WTC11 (cell line): ENCODE measurements around the gene NSMCE1. TPM values are rescaled to one million over a fixed set of nuclear protein-coding genes. Genes with fewer than 3 reads are reported as not detected.

Experiments
- ATAC-seq: fragments of 200-7000 bp; cut with Tn5 transposase; 2 replicates; pipeline ENCODE4 v1.10.0; 2021; ENCODE audit warnings: mild to moderate bottlenecking, moderate library complexity
- CTCF ChIA-PET: fragments of 300-600 bp; sonication (Branson Sonifier 250); formaldehyde crosslinking; loops from one replicate; lab custom pipeline; 2021; ENCODE audit warnings: antibody characterized with exemption; lab: Charles Lee
- POLR2A ChIA-PET: fragments of 350-600 bp; sonication (Branson Sonifier 250); formaldehyde crosslinking; loops from one replicate; lab custom pipeline; 2021; ENCODE audit warnings: antibody characterized with exemption; lab: Charles Lee
- DNase-seq: peaks from one replicate; pipeline ENCODE4 v3.0.0; 2021; ENCODE audit warnings: low spot score
- H3K27ac Mint-ChIP-seq: 2 replicates; pipeline ENCODE4 v1.8.0; 2021; ENCODE audit warnings: mixed read lengths
- H3K27me3 Mint-ChIP-seq: 2 replicates; pipeline ENCODE4 v1.8.0; 2021; ENCODE audit warnings: low read depth, mild to moderate bottlenecking, moderate library complexity, mixed read lengths
- H3K36me3 Mint-ChIP-seq: 2 replicates; pipeline ENCODE4 v1.8.0; 2021; ENCODE audit warnings: mixed read lengths
- H3K4me1 Mint-ChIP-seq: 2 replicates; pipeline ENCODE4 v1.8.0; 2022; ENCODE audit warnings: mixed read lengths
- H3K4me3 Mint-ChIP-seq: 2 replicates; pipeline ENCODE4 v1.8.0; 2021; ENCODE audit warnings: mild to moderate bottlenecking, moderate library complexity, mixed read lengths
- H3K9me3 Mint-ChIP-seq: 2 replicates; pipeline ENCODE4 v1.8.0; 2021; ENCODE audit warnings: mixed read lengths
- CREM ChIP-seq: sonication (generic); formaldehyde crosslinking; IDR thresholded peaks from 2 replicates; pipeline ENCODE4 v1.8.1; 2022; ENCODE audit warnings: mild to moderate bottlenecking, missing genetic modification reagents, moderate library complexity
- ELF4 ChIP-seq: sonication (generic); formaldehyde crosslinking; IDR thresholded peaks from 2 replicates; pipeline ENCODE4 v1.8.1; 2022; ENCODE audit warnings: low read depth, mild to moderate bottlenecking, moderate library complexity, missing genetic modification reagents
- EMX1 ChIP-seq: fragments of 250-450 bp; sonication (Bioruptor Pico); IDR thresholded peaks from 2 replicates; pipeline ENCODE4 v1.8.0; 2021; ENCODE audit warnings: mild to moderate bottlenecking
- GTF2I ChIP-seq: fragments of 250-450 bp; sonication (Bioruptor Pico); conservative IDR thresholded peaks from 2 replicates; pipeline ENCODE4 v1.4.0; 2021; ENCODE audit warnings: mild to moderate bottlenecking
- IRF2 ChIP-seq: sonication (generic); formaldehyde crosslinking; IDR thresholded peaks from 2 replicates; pipeline ENCODE4 v1.8.0; 2022; ENCODE audit warnings: low read depth, missing genetic modification reagents, borderline replicate concordance
- MXD4 ChIP-seq: fragments of 250-450 bp; sonication (Bioruptor Pico); IDR thresholded peaks from 2 replicates; pipeline ENCODE4 v1.8.0; 2021; ENCODE audit warnings: mild to moderate bottlenecking, moderate library complexity, borderline replicate concordance
- MYBL2 ChIP-seq: sonication (generic); formaldehyde crosslinking; IDR thresholded peaks from 2 replicates; pipeline ENCODE4 v1.8.1; 2023; ENCODE audit warnings: mild to moderate bottlenecking, moderate library complexity, missing genetic modification reagents
- NR3C1 ChIP-seq: sonication (generic); formaldehyde crosslinking; conservative IDR thresholded peaks from 2 replicates; pipeline ENCODE4 v1.8.1; 2023; ENCODE audit warnings: low read depth, mild to moderate bottlenecking, missing genetic modification reagents
- SMAD3 ChIP-seq: sonication (generic); formaldehyde crosslinking; IDR thresholded peaks from 2 replicates; pipeline ENCODE4 v1.8.0; 2022; ENCODE audit warnings: missing genetic modification reagents, mild to moderate bottlenecking, borderline replicate concordance
- SOX15 ChIP-seq: fragments of 250-450 bp; sonication (Bioruptor Pico); IDR thresholded peaks from 2 replicates; pipeline ENCODE4 v1.9.0; 2021; ENCODE audit warnings: mild to moderate bottlenecking
- SP1 ChIP-seq: sonication (generic); formaldehyde crosslinking; conservative IDR thresholded peaks from 2 replicates; pipeline ENCODE4 v1.8.1; 2022; ENCODE audit warnings: missing genetic modification reagents
- TEAD4 ChIP-seq: sonication (generic); formaldehyde crosslinking; IDR thresholded peaks from 2 replicates; pipeline ENCODE4 v1.8.0; 2022; ENCODE audit warnings: mild to moderate bottlenecking, missing genetic modification reagents
- ZNF232 ChIP-seq: sonication (generic); formaldehyde crosslinking; IDR thresholded peaks from 2 replicates; pipeline ENCODE4 v1.8.0; 2022; ENCODE audit warnings: mild to moderate bottlenecking, missing genetic modification reagents
- ZNF396 ChIP-seq: fragments of 250-450 bp; sonication (Bioruptor Pico); IDR thresholded peaks from 2 replicates; pipeline ENCODE4 v1.8.0; 2021; ENCODE audit warnings: mild to moderate bottlenecking, moderate library complexity, borderline replicate concordance
- total RNA-seq: library from RNA; stranded (reverse); gene quantifications from 3 replicates; pipeline ENCODE4 v1.2.3, GENCODE V29; 2021
- TF ChIP-seq, protein P1 (sequence below): sonication (generic); formaldehyde crosslinking; IDR thresholded peaks from 2 replicates; pipeline ENCODE4 v1.8.1; 2023; ENCODE audit warnings: mild to moderate bottlenecking, missing genetic modification reagents, borderline replicate concordance
- TF ChIP-seq, protein P2 (sequence below): sonication (generic); formaldehyde crosslinking; IDR thresholded peaks from 2 replicates; pipeline ENCODE4 v1.8.1; 2023; ENCODE audit warnings: mild to moderate bottlenecking, missing genetic modification reagents
- TF ChIP-seq, protein P3 (sequence below): sonication (generic); formaldehyde crosslinking; IDR thresholded peaks from 2 replicates; pipeline ENCODE4 v1.8.1; 2023; ENCODE audit warnings: mild to moderate bottlenecking, moderate library complexity, missing genetic modification reagents
- TF ChIP-seq, protein P4 (sequence below): sonication (generic); formaldehyde crosslinking; IDR thresholded peaks from 2 replicates; pipeline ENCODE4 v1.8.1; 2022; ENCODE audit warnings: missing genetic modification reagents, borderline replicate concordance
- TF ChIP-seq, protein P5 (sequence below): sonication (generic); formaldehyde crosslinking; IDR thresholded peaks from 2 replicates; pipeline ENCODE4 v1.8.1; 2022; ENCODE audit warnings: low read depth, missing genetic modification reagents, borderline replicate concordance
- TF ChIP-seq, protein P6 (sequence below): sonication (generic); formaldehyde crosslinking; IDR thresholded peaks from 2 replicates; pipeline ENCODE4 v1.8.0; 2022; ENCODE audit warnings: mild to moderate bottlenecking, missing genetic modification reagents

Gene NSMCE1
- total RNA-seq, 1 experiment from 2014 or later = 29.4 TPM

DNA sequence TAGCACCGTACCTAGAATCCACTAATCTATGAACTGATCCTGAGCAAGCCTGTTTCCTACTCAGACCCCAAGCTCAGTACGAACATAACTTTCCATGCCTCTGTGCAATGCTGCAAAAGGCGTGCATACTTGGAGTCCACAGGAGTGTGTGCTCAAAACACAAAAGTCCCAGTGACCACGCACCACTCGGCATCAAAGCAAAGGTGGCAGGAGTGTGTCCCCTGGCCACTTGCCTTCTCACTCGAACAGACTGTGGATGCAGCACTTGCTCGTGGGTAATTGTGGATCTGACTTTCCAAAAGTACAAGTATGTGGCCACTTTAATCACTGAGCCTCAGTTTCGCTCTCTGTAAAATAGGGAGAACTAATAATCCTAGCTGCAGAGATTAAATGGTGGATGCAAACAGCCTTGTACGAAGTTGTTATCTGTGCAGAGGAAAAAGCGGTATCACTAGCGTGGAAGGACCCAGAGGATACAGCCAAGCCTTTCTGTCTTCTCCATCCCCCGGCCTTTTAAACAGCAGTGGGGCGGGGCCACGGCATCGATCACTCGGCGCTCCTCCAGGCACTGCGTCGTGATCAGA, 65.6 kb downstream of the NSMCE1 start:
- CTCF ChIA-PET = interaction anchor here (1.0 to 3.9 kb wide), 7 partner anchors 22 to 224 kb away, joined by 3 to 31 read pairs (median 7); no protein-coding TSS in a partner anchor
- Mint-ChIP-seq H3K4me3 (peak overlapping the region; percentile 96), H3K27me3 (no peaks in the 10 kb centered on the region; the same call in none of the 2 replicates), H3K9me3 (peaks cover 10% of the 10 kb centered on the region), H3K36me3 (no peaks in the 10 kb centered on the region), H3K27ac (peak overlapping the region; percentile 100), H3K4me1 (peaks cover 23% of the 10 kb centered on the region)
- ATAC-seq (peak; percentile 79), DNase-seq (peak; percentile 93)
- POLR2A ChIA-PET = interaction anchor here (0.8 to 1.3 kb wide), 3 partner anchors 24 to 189 kb away, joined by 3 read pairs; no protein-coding TSS in a partner anchor
- TF ChIP-seq SOX15 (CRISPR knock-in tag) (no peak), NR3C1 (CRISPR knock-in tag) (no peak), EMX1 (CRISPR knock-in tag) (no peak), ZNF396 (CRISPR knock-in tag) (no peak), SP1 (CRISPR knock-in tag) (no peak; the same call in 1 of the 2 replicates), MXD4 (CRISPR knock-in tag) (no peak), MYBL2 (CRISPR knock-in tag) (no peak; the same call in 1 of the 2 replicates), CREM (peak; percentile 31), TEAD4 (CRISPR knock-in tag) (no peak), SMAD3 (CRISPR knock-in tag) (0 out of 2 replicates have a peak, but pooled peaks have one; percentile 45), ELF4 (CRISPR knock-in tag) (no peak), ZNF232 (CRISPR knock-in tag) (no peak), GTF2I (CRISPR knock-in tag) (no peak), IRF2 (CRISPR knock-in tag) (no peak)
- TF ChIP-seq, protein P1, sequence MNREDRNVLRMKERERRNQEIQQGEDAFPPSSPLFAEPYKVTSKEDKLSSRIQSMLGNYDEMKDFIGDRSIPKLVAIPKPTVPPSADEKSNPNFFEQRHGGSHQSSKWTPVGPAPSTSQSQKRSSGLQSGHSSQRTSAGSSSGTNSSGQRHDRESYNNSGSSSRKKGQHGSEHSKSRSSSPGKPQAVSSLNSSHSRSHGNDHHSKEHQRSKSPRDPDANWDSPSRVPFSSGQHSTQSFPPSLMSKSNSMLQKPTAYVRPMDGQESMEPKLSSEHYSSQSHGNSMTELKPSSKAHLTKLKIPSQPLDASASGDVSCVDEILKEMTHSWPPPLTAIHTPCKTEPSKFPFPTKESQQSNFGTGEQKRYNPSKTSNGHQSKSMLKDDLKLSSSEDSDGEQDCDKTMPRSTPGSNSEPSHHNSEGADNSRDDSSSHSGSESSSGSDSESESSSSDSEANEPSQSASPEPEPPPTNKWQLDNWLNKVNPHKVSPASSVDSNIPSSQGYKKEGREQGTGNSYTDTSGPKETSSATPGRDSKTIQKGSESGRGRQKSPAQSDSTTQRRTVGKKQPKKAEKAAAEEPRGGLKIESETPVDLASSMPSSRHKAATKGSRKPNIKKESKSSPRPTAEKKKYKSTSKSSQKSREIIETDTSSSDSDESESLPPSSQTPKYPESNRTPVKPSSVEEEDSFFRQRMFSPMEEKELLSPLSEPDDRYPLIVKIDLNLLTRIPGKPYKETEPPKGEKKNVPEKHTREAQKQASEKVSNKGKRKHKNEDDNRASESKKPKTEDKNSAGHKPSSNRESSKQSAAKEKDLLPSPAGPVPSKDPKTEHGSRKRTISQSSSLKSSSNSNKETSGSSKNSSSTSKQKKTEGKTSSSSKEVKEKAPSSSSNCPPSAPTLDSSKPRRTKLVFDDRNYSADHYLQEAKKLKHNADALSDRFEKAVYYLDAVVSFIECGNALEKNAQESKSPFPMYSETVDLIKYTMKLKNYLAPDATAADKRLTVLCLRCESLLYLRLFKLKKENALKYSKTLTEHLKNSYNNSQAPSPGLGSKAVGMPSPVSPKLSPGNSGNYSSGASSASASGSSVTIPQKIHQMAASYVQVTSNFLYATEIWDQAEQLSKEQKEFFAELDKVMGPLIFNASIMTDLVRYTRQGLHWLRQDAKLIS = no peak
- TF ChIP-seq, protein P2, sequence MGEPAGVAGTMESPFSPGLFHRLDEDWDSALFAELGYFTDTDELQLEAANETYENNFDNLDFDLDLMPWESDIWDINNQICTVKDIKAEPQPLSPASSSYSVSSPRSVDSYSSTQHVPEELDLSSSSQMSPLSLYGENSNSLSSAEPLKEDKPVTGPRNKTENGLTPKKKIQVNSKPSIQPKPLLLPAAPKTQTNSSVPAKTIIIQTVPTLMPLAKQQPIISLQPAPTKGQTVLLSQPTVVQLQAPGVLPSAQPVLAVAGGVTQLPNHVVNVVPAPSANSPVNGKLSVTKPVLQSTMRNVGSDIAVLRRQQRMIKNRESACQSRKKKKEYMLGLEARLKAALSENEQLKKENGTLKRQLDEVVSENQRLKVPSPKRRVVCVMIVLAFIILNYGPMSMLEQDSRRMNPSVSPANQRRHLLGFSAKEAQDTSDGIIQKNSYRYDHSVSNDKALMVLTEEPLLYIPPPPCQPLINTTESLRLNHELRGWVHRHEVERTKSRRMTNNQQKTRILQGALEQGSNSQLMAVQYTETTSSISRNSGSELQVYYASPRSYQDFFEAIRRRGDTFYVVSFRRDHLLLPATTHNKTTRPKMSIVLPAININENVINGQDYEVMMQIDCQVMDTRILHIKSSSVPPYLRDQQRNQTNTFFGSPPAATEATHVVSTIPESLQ = no peak
- TF ChIP-seq, protein P3, sequence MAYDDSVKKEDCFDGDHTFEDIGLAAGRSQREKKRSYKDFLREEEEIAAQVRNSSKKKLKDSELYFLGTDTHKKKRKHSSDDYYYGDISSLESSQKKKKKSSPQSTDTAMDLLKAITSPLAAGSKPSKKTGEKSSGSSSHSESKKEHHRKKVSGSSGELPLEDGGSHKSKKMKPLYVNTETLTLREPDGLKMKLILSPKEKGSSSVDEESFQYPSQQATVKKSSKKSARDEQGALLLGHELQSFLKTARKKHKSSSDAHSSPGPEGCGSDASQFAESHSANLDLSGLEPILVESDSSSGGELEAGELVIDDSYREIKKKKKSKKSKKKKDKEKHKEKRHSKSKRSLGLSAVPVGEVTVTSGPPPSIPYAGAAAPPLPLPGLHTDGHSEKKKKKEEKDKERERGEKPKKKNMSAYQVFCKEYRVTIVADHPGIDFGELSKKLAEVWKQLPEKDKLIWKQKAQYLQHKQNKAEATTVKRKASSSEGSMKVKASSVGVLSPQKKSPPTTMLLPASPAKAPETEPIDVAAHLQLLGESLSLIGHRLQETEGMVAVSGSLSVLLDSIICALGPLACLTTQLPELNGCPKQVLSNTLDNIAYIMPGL (CRISPR knock-in tag) = peak; percentile 18; the same call in 1 of the 2 replicates
- TF ChIP-seq, protein P4, sequence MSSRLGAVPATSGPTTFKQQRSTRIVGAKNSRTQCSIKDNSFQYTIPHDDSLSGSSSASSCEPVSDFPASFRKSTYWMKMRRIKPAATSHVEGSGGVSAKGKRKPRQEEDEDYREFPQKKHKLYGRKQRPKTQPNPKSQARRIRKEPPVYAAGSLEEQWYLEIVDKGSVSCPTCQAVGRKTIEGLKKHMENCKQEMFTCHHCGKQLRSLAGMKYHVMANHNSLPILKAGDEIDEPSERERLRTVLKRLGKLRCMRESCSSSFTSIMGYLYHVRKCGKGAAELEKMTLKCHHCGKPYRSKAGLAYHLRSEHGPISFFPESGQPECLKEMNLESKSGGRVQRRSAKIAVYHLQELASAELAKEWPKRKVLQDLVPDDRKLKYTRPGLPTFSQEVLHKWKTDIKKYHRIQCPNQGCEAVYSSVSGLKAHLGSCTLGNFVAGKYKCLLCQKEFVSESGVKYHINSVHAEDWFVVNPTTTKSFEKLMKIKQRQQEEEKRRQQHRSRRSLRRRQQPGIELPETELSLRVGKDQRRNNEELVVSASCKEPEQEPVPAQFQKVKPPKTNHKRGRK (CRISPR knock-in tag) = no peak
- TF ChIP-seq, protein P5, sequence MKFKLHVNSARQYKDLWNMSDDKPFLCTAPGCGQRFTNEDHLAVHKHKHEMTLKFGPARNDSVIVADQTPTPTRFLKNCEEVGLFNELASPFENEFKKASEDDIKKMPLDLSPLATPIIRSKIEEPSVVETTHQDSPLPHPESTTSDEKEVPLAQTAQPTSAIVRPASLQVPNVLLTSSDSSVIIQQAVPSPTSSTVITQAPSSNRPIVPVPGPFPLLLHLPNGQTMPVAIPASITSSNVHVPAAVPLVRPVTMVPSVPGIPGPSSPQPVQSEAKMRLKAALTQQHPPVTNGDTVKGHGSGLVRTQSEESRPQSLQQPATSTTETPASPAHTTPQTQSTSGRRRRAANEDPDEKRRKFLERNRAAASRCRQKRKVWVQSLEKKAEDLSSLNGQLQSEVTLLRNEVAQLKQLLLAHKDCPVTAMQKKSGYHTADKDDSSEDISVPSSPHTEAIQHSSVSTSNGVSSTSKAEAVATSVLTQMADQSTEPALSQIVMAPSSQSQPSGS = no peak
- TF ChIP-seq, protein P6, sequence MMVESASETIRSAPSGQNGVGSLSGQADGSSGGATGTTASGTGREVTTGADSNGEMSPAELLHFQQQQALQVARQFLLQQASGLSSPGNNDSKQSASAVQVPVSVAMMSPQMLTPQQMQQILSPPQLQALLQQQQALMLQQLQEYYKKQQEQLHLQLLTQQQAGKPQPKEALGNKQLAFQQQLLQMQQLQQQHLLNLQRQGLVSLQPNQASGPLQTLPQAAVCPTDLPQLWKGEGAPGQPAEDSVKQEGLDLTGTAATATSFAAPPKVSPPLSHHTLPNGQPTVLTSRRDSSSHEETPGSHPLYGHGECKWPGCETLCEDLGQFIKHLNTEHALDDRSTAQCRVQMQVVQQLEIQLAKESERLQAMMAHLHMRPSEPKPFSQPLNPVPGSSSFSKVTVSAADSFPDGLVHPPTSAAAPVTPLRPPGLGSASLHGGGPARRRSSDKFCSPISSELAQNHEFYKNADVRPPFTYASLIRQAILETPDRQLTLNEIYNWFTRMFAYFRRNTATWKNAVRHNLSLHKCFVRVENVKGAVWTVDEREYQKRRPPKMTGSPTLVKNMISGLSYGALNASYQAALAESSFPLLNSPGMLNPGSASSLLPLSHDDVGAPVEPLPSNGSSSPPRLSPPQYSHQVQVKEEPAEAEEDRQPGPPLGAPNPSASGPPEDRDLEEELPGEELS = no peak
